A549 (cell line): ENCODE data around the gene PTCD1. TPM values are rescaled to one million over a fixed set of nuclear protein-coding genes. Genes with fewer than 3 reads are reported as not detected.
A peak's percentile ranks its signal among the peaks of the same experiment; 100 is the strongest.
"Not testable (repeated sequence)": the region's sequence is repeated elsewhere in the genome, so short reads cannot be mapped to it uniquely, and the experiment has no call there.

Experiments used
- ATAC-seq, 2 experiments: fragments of 200-7000 bp in 1 of 2; fragments of >200 bp in 1 of 2; cut with Nextera tagmentation in 1 of 2; cut with Tn5 transposase in 1 of 2; 3 replicates each; pipeline versions ENCODE4 v1.8.0 to v1.9.1; 2018 to 2020; ENCODE audit warnings: mild to moderate bottlenecking in 1 of 2, moderate library complexity in 1 of 2
- CTCF ChIA-PET: fragments of 300-600 bp; sonication (Branson Sonifier 250); formaldehyde crosslinking; extraction: SDS; loops from one replicate; lab custom pipeline; 2021; ENCODE audit warnings: antibody characterized with exemption, inconsistent platforms; lab: Yijun Ruan, JAX
- POLR2A ChIA-PET: fragments of 350-600 bp; formaldehyde crosslinking; extraction: SDS; loops from one replicate; lab custom pipeline; 2021; ENCODE audit warnings: antibody characterized with exemption, inconsistent platforms; lab: Yijun Ruan, JAX
- DNase-seq, 2 experiments: peaks; one replicate each; pipeline versions ENCODE4 v3.0.0 to v3.0.0-alpha.2; 2011 to 2016; ENCODE audit warnings: low read depth in 1 of 2, low spot score in 1 of 2
- FAIRE-seq: peaks from 2 replicates; lab custom pipeline; 2011; peaks lifted over from hg19 to GRCh38; lab: Jason Lieb, UNC
- H3K27ac ChIP-seq, 2 experiments: fragments of >200 bp; sonication (Bioruptor Twin); formaldehyde crosslinking; 3 replicates each; pipeline ENCODE4 v1.5.1; 2016 to 2017
- H3K4me1 ChIP-seq: fragments of >200 bp; sonication (Bioruptor Twin); formaldehyde crosslinking; 3 replicates; pipeline ENCODE4 v1.6.1; 2016
- H3K4me2 ChIP-seq: fragments of >200 bp; sonication (Bioruptor Twin); formaldehyde crosslinking; 3 replicates; pipeline ENCODE4 v1.6.1; 2016
- H3K4me3 ChIP-seq: fragments of >200 bp; sonication (Bioruptor Twin); formaldehyde crosslinking; 3 replicates; pipeline ENCODE4 v1.5.1; 2016
- H3K9me3 ChIP-seq: fragments of >200 bp; sonication (Bioruptor Twin); formaldehyde crosslinking; 3 replicates; pipeline ENCODE4 v1.6.1; 2016
- CEBPB ChIP-seq, 2 experiments: fragments of >200 bp in 1 of 2; sonication (Bioruptor Twin) in 1 of 2; formaldehyde crosslinking in 1 of 2; IDR thresholded peaks; 2 replicates each; pipeline ENCODE4 v1.6.1; 2012 to 2016
- ESRRA ChIP-seq: fragments of 150-350 bp; IDR thresholded peaks from 2 replicates; pipeline ENCODE4 v1.6.1; 2014; ENCODE audit warnings: mild to moderate bottlenecking, low read length, borderline replicate concordance
- HEYL ChIP-seq: fragments of 250-450 bp; sonication (Bioruptor Pico); IDR thresholded peaks from 2 replicates; pipeline ENCODE4 v1.8.0; 2021; ENCODE audit warnings: mild to moderate bottlenecking, moderate library complexity
- HOXB5 ChIP-seq: fragments of 250-450 bp; sonication (Bioruptor Pico); IDR thresholded peaks from 2 replicates; pipeline ENCODE4 v1.5.0; 2020; ENCODE audit warnings: mild to moderate bottlenecking, moderate library complexity
- MAFK ChIP-seq: fragments of 450-650 bp; IDR thresholded peaks from 2 replicates; pipeline ENCODE4 v1.6.1; 2014; ENCODE audit not compliant: partially characterized antibody
- RARB ChIP-seq: fragments of 250-450 bp; sonication (Bioruptor Pico); IDR thresholded peaks from 2 replicates; pipeline ENCODE4 v1.8.0; 2021; ENCODE audit warnings: mild to moderate bottlenecking, moderate library complexity
- SREBF2 ChIP-seq: fragments of 450-650 bp; IDR thresholded peaks from 2 replicates; pipeline ENCODE4 v1.6.1; 2014; ENCODE audit warnings: mild to moderate bottlenecking, moderate library complexity
- ZFP36 ChIP-seq: fragments of 450-650 bp; IDR thresholded peaks from 2 replicates; pipeline ENCODE4 v1.6.1; 2014; ENCODE audit warnings: borderline replicate concordance; ENCODE audit not compliant: partially characterized antibody
- WGBS: methylation state at CpG from one replicate; pipeline ENCODE4 v1.1.6; 2017; ENCODE audit errors: missing lambda C conversion rate; 5-methylcytosine and 5-hydroxymethylcytosine counted together
- polyA plus RNA-seq, 4 experiments: library from polyadenylated mRNA; depleted of rRNA in 3 of 4; stranded (reverse); fragments of >200 nt; fragmentation: RNase III in 1 of 4; extraction: RNeasy Plus Mini Kit Qiagen cat#74134 plus additional on column Dnase treatment in 1 of 4; gene quantifications; 2 replicates in 3 of 4; 3 replicates in 1 of 4; pipeline ENCODE4 v1.2.3, GENCODE V29; 2011 to 2017
- TF ChIP-seq, protein P1 (sequence below): fragments of >200 bp; sonication (Bioruptor Twin); formaldehyde crosslinking; IDR thresholded peaks from 3 replicates; pipeline ENCODE4 v1.6.1; 2016
- TF ChIP-seq, protein P2 (sequence below): fragments of >200 bp; sonication (Bioruptor Twin); formaldehyde crosslinking; IDR thresholded peaks from 3 replicates; pipeline ENCODE4 v1.5.1; 2016
- TF ChIP-seq, protein P3 (sequence below): fragments of >200 bp; sonication (Bioruptor Twin); formaldehyde crosslinking; IDR thresholded peaks from 2 replicates; pipeline ENCODE4 v1.6.1; 2016
- TF ChIP-seq, protein P4 (sequence below): fragments of 200-600 bp; sonication (generic); IDR thresholded peaks from 2 replicates; pipeline ENCODE4 v1.6.1; 2016; ENCODE audit warnings: antibody characterized with exemption, mild to moderate bottlenecking, moderate library complexity

PTCD1 gene
- polyA plus RNA-seq, 2 of the 4 experiments (the other 2 are of a cell fraction): 3.9 to 5.4 TPM

DNA sequence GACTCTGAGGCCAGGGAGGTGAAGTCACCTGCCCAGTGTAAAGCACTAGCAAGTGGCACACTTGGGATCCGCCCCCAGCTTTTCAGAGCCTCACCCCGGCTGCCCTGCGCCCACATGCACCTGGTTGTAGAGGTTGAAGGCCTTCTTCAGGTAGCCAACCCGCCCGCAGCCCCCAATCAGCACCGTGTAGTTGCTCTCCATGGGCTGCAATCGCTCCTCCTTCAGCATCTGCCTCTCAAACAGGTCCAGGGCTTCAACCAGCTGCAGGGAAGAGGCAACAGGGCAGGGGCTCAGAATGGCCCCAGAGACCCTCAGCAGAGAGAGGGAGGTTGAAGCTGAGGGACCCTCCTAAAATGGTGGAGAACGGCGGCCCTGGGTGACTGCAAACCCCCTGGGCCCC, 5.4 kb downstream of the PTCD1 start:
- no peak for FAIRE-seq

DNA sequence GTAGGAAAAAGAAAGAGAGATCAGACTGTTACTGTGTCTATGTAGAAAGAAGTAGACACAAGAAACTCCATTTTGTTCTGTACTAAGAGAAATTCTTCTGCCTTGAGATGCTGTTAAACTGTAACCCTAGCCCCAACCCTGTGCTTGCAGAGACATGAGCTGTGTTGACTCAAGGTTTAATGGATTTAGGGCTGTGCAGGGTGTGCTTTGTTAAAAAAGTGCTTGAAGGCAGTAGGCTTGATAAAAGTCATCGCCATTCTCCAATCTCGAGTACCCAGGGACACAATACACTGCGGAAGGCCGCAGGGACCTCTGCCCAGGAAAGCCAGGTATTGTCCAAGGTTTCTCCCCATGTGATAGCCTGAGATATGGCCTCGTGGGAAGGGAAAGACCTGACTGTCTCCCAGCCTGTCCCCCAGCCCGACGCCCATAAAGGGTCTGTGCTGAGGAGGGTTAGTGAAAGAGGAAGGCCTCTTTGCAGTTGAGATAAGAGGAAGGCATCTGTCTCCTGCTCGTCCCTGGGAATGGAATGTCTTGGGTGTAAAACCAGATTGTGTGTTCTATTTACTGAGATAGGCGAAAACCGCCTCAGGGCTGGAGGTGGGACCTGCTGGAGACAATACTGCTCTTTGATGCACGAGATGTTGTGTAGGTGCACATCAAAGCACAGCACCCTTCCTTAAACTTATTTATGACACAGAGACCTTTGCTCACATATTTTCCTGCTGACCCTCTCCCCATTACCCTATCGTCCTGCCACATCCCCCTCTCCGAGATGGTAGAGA, 6.7 kb downstream of the PTCD1 start:
- DNase-seq, H3K4me2 ChIP-seq, POLR2A ChIA-PET, H3K4me3 ChIP-seq, H3K27ac ChIP-seq, FAIRE-seq, ATAC-seq, H3K4me1 ChIP-seq, H3K9me3 ChIP-seq: not testable (repeated sequence)
- CTCF ChIA-PET: interaction anchor here (0.5 to 1.5 kb wide), 2 partner anchors 16 to 72 kb away, joined by 3 to 4 read pairs; no protein-coding TSS in a partner anchor
- WGBS: 78% methylated on average over 13 of the region's 13 CpGs

More for the DNA sequence above, 5.4 kb downstream of the PTCD1 start:
- ATAC-seq (no peak), DNase-seq (no peak)
- TF ChIP-seq RARB: no peak
- TF ChIP-seq, protein P1, sequence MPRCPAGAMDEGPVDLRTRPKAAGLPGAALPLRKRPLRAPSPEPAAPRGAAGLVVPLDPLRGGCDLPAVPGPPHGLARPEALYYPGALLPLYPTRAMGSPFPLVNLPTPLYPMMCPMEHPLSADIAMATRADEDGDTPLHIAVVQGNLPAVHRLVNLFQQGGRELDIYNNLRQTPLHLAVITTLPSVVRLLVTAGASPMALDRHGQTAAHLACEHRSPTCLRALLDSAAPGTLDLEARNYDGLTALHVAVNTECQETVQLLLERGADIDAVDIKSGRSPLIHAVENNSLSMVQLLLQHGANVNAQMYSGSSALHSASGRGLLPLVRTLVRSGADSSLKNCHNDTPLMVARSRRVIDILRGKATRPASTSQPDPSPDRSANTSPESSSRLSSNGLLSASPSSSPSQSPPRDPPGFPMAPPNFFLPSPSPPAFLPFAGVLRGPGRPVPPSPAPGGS: no peak
- no peak for TF ChIP-seq HOXB5 (CRISPR knock-in tag)
- no peak for TF ChIP-seq ESRRA
- Histone ChIP-seq H3K4me1 (peaks cover 9% of the 10 kb centered on the region; the same call in 2 of the 3 replicates), H3K4me2 (no peak overlapping the region), H3K27ac (no peak overlapping the region), H3K9me3 (no peaks in the 10 kb centered on the region), H3K4me3 (no peak overlapping the region)
- ChIA-PET CTCF (interaction anchor here (0.5 to 1.5 kb wide), 3 partner anchors 10 to 55 kb away, joined by 3 to 9 read pairs (median 4); no protein-coding TSS in a partner anchor), POLR2A (no interaction called here)
- WGBS: 96% methylated on average over 9 of the region's 9 CpGs

DNA sequence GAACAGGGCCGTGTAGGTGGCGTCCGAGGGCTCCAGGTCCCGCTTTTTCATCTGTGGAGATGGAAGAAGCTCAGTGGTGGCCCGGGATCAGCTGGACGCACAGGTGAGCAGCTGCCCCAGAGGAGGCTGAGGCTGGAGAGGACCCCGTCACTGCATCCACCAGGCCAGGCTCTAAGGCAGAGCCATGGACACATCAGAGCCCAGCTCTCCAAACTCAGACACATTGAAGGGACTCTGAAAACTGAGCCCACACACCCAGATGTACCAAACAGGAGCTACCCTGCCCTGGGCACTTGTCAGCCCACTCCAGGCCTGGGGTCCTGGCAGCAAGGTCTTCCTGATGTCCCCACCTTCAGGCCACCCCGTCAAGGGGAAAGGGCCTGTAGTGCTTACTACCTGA, 8.8 kb downstream of the PTCD1 start:
- Histone ChIP-seq H3K4me3 (no peak overlapping the region), H3K4me2 (no peak overlapping the region), H3K9me3 (no peaks in the 10 kb centered on the region), H3K27ac (no peak overlapping the region), H3K4me1 (no peaks in the 10 kb centered on the region)
- DNase-seq (no peak), FAIRE-seq (no peak), ATAC-seq (peak in 1 of 2 experiments; percentile 30; a peak in 1 of 6 replicates)
- CTCF ChIA-PET: interaction anchor here (1.1 to 1.5 kb wide), 4 partner anchors 14 to 20 kb away, joined by 3 to 6 read pairs (median 6); partner anchors contain the start of gene BUD31
- TF ChIP-seq ZFP36 (no peak), HEYL (CRISPR knock-in tag) (no peak), CEBPB (IDR thresholded peaks at IDR 0.05) (no peak), SREBF2 (no peak), MAFK (no peak), HOXB5 (CRISPR knock-in tag) (no peak)
- TF ChIP-seq, protein P2, sequence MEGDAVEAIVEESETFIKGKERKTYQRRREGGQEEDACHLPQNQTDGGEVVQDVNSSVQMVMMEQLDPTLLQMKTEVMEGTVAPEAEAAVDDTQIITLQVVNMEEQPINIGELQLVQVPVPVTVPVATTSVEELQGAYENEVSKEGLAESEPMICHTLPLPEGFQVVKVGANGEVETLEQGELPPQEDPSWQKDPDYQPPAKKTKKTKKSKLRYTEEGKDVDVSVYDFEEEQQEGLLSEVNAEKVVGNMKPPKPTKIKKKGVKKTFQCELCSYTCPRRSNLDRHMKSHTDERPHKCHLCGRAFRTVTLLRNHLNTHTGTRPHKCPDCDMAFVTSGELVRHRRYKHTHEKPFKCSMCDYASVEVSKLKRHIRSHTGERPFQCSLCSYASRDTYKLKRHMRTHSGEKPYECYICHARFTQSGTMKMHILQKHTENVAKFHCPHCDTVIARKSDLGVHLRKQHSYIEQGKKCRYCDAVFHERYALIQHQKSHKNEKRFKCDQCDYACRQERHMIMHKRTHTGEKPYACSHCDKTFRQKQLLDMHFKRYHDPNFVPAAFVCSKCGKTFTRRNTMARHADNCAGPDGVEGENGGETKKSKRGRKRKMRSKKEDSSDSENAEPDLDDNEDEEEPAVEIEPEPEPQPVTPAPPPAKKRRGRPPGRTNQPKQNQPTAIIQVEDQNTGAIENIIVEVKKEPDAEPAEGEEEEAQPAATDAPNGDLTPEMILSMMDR: no peak
- TF ChIP-seq, protein P3, sequence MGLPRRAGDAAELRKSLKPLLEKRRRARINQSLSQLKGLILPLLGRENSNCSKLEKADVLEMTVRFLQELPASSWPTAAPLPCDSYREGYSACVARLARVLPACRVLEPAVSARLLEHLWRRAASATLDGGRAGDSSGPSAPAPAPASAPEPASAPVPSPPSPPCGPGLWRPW: no peak
- TF ChIP-seq, protein P1: no peak
- TF ChIP-seq, protein P4, sequence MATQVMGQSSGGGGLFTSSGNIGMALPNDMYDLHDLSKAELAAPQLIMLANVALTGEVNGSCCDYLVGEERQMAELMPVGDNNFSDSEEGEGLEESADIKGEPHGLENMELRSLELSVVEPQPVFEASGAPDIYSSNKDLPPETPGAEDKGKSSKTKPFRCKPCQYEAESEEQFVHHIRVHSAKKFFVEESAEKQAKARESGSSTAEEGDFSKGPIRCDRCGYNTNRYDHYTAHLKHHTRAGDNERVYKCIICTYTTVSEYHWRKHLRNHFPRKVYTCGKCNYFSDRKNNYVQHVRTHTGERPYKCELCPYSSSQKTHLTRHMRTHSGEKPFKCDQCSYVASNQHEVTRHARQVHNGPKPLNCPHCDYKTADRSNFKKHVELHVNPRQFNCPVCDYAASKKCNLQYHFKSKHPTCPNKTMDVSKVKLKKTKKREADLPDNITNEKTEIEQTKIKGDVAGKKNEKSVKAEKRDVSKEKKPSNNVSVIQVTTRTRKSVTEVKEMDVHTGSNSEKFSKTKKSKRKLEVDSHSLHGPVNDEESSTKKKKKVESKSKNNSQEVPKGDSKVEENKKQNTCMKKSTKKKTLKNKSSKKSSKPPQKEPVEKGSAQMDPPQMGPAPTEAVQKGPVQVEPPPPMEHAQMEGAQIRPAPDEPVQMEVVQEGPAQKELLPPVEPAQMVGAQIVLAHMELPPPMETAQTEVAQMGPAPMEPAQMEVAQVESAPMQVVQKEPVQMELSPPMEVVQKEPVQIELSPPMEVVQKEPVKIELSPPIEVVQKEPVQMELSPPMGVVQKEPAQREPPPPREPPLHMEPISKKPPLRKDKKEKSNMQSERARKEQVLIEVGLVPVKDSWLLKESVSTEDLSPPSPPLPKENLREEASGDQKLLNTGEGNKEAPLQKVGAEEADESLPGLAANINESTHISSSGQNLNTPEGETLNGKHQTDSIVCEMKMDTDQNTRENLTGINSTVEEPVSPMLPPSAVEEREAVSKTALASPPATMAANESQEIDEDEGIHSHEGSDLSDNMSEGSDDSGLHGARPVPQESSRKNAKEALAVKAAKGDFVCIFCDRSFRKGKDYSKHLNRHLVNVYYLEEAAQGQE: no peak
- WGBS: 78% methylated on average over 5 of the region's 8 CpGs
- POLR2A ChIA-PET: interaction anchor here (1.2 kb wide), 1 partner anchor 9 kb away, joined by 3 read pairs; the partner anchor contains the start of genes CPSF4 and PTCD1
